Activated CD8-positive, alpha-beta memory T cell treated with anti-CD3 and anti-CD28 coated beads, Interleukin-2, amount 10 ng/mL, durations not matched to agents 7 days and 5 days (primary cell): Measurements from ENCODE around the gene GARIN5A. TPM values are rescaled to one million over a fixed set of nuclear protein-coding genes. Genes with fewer than 3 reads are reported as not detected.

ENCODE experiments used
- ATAC-seq: fragments of 150-1000 bp; cut with Tn5 transposase; one replicate; pipeline ENCODE4 v1.10.0; 2021; ENCODE audit warnings: moderate library complexity
- CTCF ChIA-PET: fragments of 350-600 bp; sonication (Branson Sonifier 250); formaldehyde crosslinking; loops from one replicate; lab custom pipeline; 2021; ENCODE audit warnings: antibody characterized with exemption; lab: Charles Lee
- DNase-seq: peaks from one replicate; pipeline ENCODE4 v3.0.0-alpha.2; 2020
- H3K27ac Mint-ChIP-seq: one replicate; pipeline ENCODE4 v1.8.0; 2021; ENCODE audit warnings: mild to moderate bottlenecking, mixed read lengths
- H3K27me3 Mint-ChIP-seq: one replicate; pipeline ENCODE4 v1.8.0; 2021; ENCODE audit warnings: mixed read lengths
- H3K36me3 Mint-ChIP-seq: one replicate; pipeline ENCODE4 v1.8.0; 2021; ENCODE audit warnings: mild to moderate bottlenecking, mixed read lengths
- H3K4me1 Mint-ChIP-seq: one replicate; pipeline ENCODE4 v1.8.0; 2021; ENCODE audit warnings: mixed read lengths
- H3K4me3 Mint-ChIP-seq: one replicate; pipeline ENCODE4 v1.8.0; 2021; ENCODE audit warnings: mild to moderate bottlenecking, moderate library complexity, mixed read lengths
- H3K9me3 Mint-ChIP-seq: one replicate; pipeline ENCODE4 v1.8.0; 2022; ENCODE audit warnings: low read depth, mixed read lengths
- total RNA-seq, 2 experiments: library from RNA; stranded (reverse); gene quantifications; one replicate each; pipeline ENCODE4 v1.2.3, GENCODE V29; 2021

GARIN5A gene
- total RNA-seq, 2 experiments from 2014 or later = not detected

GRCh38 chr19:50512999-50513745 lies 36.5 kb upstream of the GARIN5A start:
- H3K4me1 Mint-ChIP-seq = peaks cover 15% of the 10 kb centered on the region
- ATAC-seq = no peak
- DNase-seq = no peak
- H3K27ac Mint-ChIP-seq = no peak overlapping the region
- peaks cover 11% of the 10 kb centered on the region for H3K27me3 Mint-ChIP-seq
- CTCF ChIA-PET = interaction anchor here (0.5 to 2.9 kb wide), 2 partner anchors 153 to 156 kb away, joined by 3 to 13 read pairs; no protein-coding TSS in a partner anchor
- H3K36me3 Mint-ChIP-seq = no peaks in the 10 kb centered on the region
- no peaks in the 10 kb centered on the region for H3K9me3 Mint-ChIP-seq
- no peak overlapping the region for H3K4me3 Mint-ChIP-seq

GRCh38 chr19:50512112-50512998 lies 35.7 kb upstream of the GARIN5A start:
- Mint-ChIP-seq H3K4me3 (peak overlapping the region; percentile 93), H3K4me1 (peaks cover 15% of the 10 kb centered on the region), H3K27ac (no peak overlapping the region), H3K36me3 (no peaks in the 10 kb centered on the region), H3K27me3 (peaks cover 11% of the 10 kb centered on the region), H3K9me3 (no peaks in the 10 kb centered on the region)
- ATAC-seq (no peak), DNase-seq (no peak)
- CTCF ChIA-PET = interaction anchor here (1.5 to 2.9 kb wide), 5 partner anchors 33 to 155 kb away, joined by 4 to 13 read pairs (median 6); no protein-coding TSS in a partner anchor

- CTCF ChIA-PET = interaction anchor here (1.0 to 2.9 kb wide), 9 partner anchors 26 to 183 kb away, joined by 3 to 13 read pairs (median 5); no protein-coding TSS in a partner anchor
- Mint-ChIP-seq H3K4me1 (peaks cover 15% of the 10 kb centered on the region), H3K9me3 (no peaks in the 10 kb centered on the region), H3K36me3 (no peaks in the 10 kb centered on the region), H3K4me3 (peak within 1 kb of the TSS; percentile 93), H3K27me3 (peaks cover 9% of the 10 kb centered on the region), H3K27ac (peak within 1 kb of the TSS; percentile 89)
- peak; percentile 95 for ATAC-seq
- DNase-seq = peak; percentile 99
Measured at GRCh38 chr19:50511069-50511822, 34.6 kb upstream of the GARIN5A start, which contains the start of gene JOSD2. JOSD2 (minus strand) TSS chr19:50511191; CDS start chr19:50510431, 760 bp downstream.

GRCh38 chr19:50510700-50511068 lies 34.0 kb upstream of the GARIN5A start:
- H3K27me3 Mint-ChIP-seq = peaks cover 4% of the 10 kb centered on the region
- H3K27ac Mint-ChIP-seq = peak overlapping the region; percentile 89
- ATAC-seq (no peak), DNase-seq (no peak)
- peaks cover 15% of the 10 kb centered on the region for H3K4me1 Mint-ChIP-seq
- H3K9me3 Mint-ChIP-seq = no peaks in the 10 kb centered on the region
- no peaks in the 10 kb centered on the region for H3K36me3 Mint-ChIP-seq
- CTCF ChIA-PET = interaction anchor here (1.0 to 2.9 kb wide), 9 partner anchors 26 to 182 kb away, joined by 3 to 13 read pairs (median 5); no protein-coding TSS in a partner anchor
- peak overlapping the region; percentile 93 for H3K4me3 Mint-ChIP-seq

GRCh38 chr19:50510121-50510670 lies 33.5 kb upstream of the GARIN5A start:
- CTCF ChIA-PET = interaction anchor here (1.5 to 2.9 kb wide), 4 partner anchors 27 to 182 kb away, joined by 3 to 13 read pairs (median 6); no protein-coding TSS in a partner anchor
- ATAC-seq (no peak), DNase-seq (no peak)
- Mint-ChIP-seq H3K4me3 (peak overlapping the region; percentile 93), H3K27me3 (peaks cover 3% of the 10 kb centered on the region), H3K36me3 (no peaks in the 10 kb centered on the region), H3K9me3 (no peaks in the 10 kb centered on the region), H3K4me1 (peaks cover 15% of the 10 kb centered on the region), H3K27ac (peak overlapping the region; percentile 89)

- Mint-ChIP-seq H3K4me1 (peaks cover 15% of the 10 kb centered on the region), H3K36me3 (no peaks in the 10 kb centered on the region), H3K4me3 (peak overlapping the region; percentile 44), H3K27ac (no peak overlapping the region), H3K9me3 (no peaks in the 10 kb centered on the region), H3K27me3 (peaks cover 2% of the 10 kb centered on the region)
- CTCF ChIA-PET = interaction anchor here (2.0 kb wide), 1 partner anchor 47 kb away, joined by 7 read pairs; no protein-coding TSS in a partner anchor
- DNase-seq = no peak
- ATAC-seq = no peak
Measured at GRCh38 chr19:50509366-50509765, 32.7 kb upstream of the GARIN5A start.

- H3K27ac Mint-ChIP-seq = no peak overlapping the region
Measured at GRCh38 chr19:50508843-50509190, 32.2 kb upstream of the GARIN5A start.

GRCh38 chr19:50507376-50507775 lies 30.7 kb upstream of the GARIN5A start:
- Mint-ChIP-seq H3K4me3 (no peak overlapping the region), H3K27ac (no peak overlapping the region), H3K4me1 (peaks cover 15% of the 10 kb centered on the region), H3K9me3 (no peaks in the 10 kb centered on the region), H3K27me3 (no peaks in the 10 kb centered on the region), H3K36me3 (no peaks in the 10 kb centered on the region)
- CTCF ChIA-PET = no interaction called here
- DNase-seq (no peak), ATAC-seq (no peak)

More at GRCh38 chr19:50508843-50509190, 32.2 kb upstream of the GARIN5A start:
- Mint-ChIP-seq H3K27me3 (no peaks in the 10 kb centered on the region), H3K9me3 (no peaks in the 10 kb centered on the region), H3K4me3 (no peak overlapping the region), H3K4me1 (peaks cover 15% of the 10 kb centered on the region), H3K36me3 (no peaks in the 10 kb centered on the region)
- CTCF ChIA-PET = interaction anchor here (2.0 kb wide), 1 partner anchor 48 kb away, joined by 7 read pairs; no protein-coding TSS in a partner anchor
- no peak for ATAC-seq
- DNase-seq = no peak

- DNase-seq (no peak), ATAC-seq (no peak)
- no peaks in the 10 kb centered on the region for H3K36me3 Mint-ChIP-seq
- H3K27me3 Mint-ChIP-seq = no peaks in the 10 kb centered on the region
- no peak overlapping the region for H3K4me3 Mint-ChIP-seq
- CTCF ChIA-PET = no interaction called here
- no peaks in the 10 kb centered on the region for H3K9me3 Mint-ChIP-seq
- H3K4me1 Mint-ChIP-seq = peaks cover 13% of the 10 kb centered on the region
- no peak overlapping the region for H3K27ac Mint-ChIP-seq
Measured at GRCh38 chr19:50506700-50507099, 30.1 kb upstream of the GARIN5A start.

- H3K9me3 Mint-ChIP-seq = no peaks in the 10 kb centered on the region
- no peak overlapping the region for H3K4me3 Mint-ChIP-seq
- CTCF ChIA-PET = no interaction called here
- no peaks in the 10 kb centered on the region for H3K27me3 Mint-ChIP-seq
- DNase-seq (no peak), ATAC-seq (no peak)
- H3K4me1 Mint-ChIP-seq = peaks cover 10% of the 10 kb centered on the region
- H3K27ac Mint-ChIP-seq = no peak overlapping the region
- no peaks in the 10 kb centered on the region for H3K36me3 Mint-ChIP-seq
Measured at GRCh38 chr19:50505856-50506611, 29.4 kb upstream of the GARIN5A start.

- no peaks in the 10 kb centered on the region for H3K4me1 Mint-ChIP-seq
- no peak overlapping the region for H3K27ac Mint-ChIP-seq
- no peaks in the 10 kb centered on the region for H3K9me3 Mint-ChIP-seq
- no peaks in the 10 kb centered on the region for H3K27me3 Mint-ChIP-seq
- CTCF ChIA-PET = no interaction called here
- no peak overlapping the region for H3K4me3 Mint-ChIP-seq
- DNase-seq = no peak
- no peaks in the 10 kb centered on the region for H3K36me3 Mint-ChIP-seq
- no peak for ATAC-seq
Measured at GRCh38 chr19:50501568-50502475, 25.2 kb upstream of the GARIN5A start.
